Bronchial epithelial cell (primary cell): ENCODE data around the gene PIK3R6. TPM values are rescaled to one million over a fixed set of nuclear protein-coding genes. Genes with fewer than 3 reads are reported as not detected.

Experiments used
- DNase-seq: peaks from one replicate; pipeline ENCODE4 v3.0.0-alpha.2; 2010; ENCODE audit warnings: low read depth
- FAIRE-seq: peaks from 2 replicates; lab custom pipeline; 2011; peaks lifted over from hg19 to GRCh38; lab: Jason Lieb, UNC
- H3K27me3 ChIP-seq: 2 replicates; pipeline ENCODE4 v1.5.1; 2011; ENCODE audit warnings: low read length; ENCODE audit not compliant: control insufficient read depth, insufficient read depth
- H3K36me3 ChIP-seq: 2 replicates; pipeline ENCODE4 v1.5.1; 2011; ENCODE audit warnings: low read length; ENCODE audit not compliant: control insufficient read depth, insufficient read depth
- H3K4me3 ChIP-seq: 2 replicates; pipeline ENCODE4 v1.5.1; 2011; ENCODE audit warnings: mild to moderate bottlenecking, low read depth, low read length, control low read depth
- CTCF ChIP-seq: IDR thresholded peaks from 2 replicates; pipeline ENCODE4 v1.5.1; 2011; ENCODE audit warnings: mild to moderate bottlenecking, moderate library complexity, low read length, control low read depth, inconsistent platforms; ENCODE audit not compliant: insufficient read depth, severe bottlenecking
- total RNA-seq: library from RNA; depleted of rRNA; stranded (reverse); fragments of >200 nt; gene quantifications from 2 replicates; pipeline ENCODE4 v1.2.1, GENCODE V29; 2014

Gene PIK3R6
- total RNA-seq, 1 donor from 2014 or later: not detected

- DNase-seq (no peak), FAIRE-seq (no peak)
- no peak for TF ChIP-seq CTCF
- Histone ChIP-seq H3K27me3 (no peaks in the 10 kb centered on the region), H3K4me3 (no peak overlapping the region), H3K36me3 (no peaks in the 10 kb centered on the region)
Observed at GRCh38 chr17:8865385-8865784, 2.1 kb downstream of the PIK3R6 start.

- FAIRE-seq (peak; percentile 81), DNase-seq (peak; percentile 31)
- no peak overlapping the region for H3K4me3 ChIP-seq
- no peaks in the 10 kb centered on the region for H3K27me3 ChIP-seq
- no peaks in the 10 kb centered on the region for H3K36me3 ChIP-seq
- no peak for TF ChIP-seq CTCF
Observed at GRCh38 chr17:8862213-8863056, 5.0 kb downstream of the PIK3R6 start.

GRCh38 chr17:8861495-8862181, 5.8 kb downstream of the PIK3R6 start:
- H3K36me3 ChIP-seq: no peaks in the 10 kb centered on the region
- no peak for DNase-seq
- no peak for TF ChIP-seq CTCF
- H3K4me3 ChIP-seq: no peak overlapping the region
- no peaks in the 10 kb centered on the region for H3K27me3 ChIP-seq
- no peak for FAIRE-seq

- H3K27me3 ChIP-seq: no peaks in the 10 kb centered on the region
- FAIRE-seq (no peak), DNase-seq (no peak)
- H3K36me3 ChIP-seq: no peaks in the 10 kb centered on the region
- no peak overlapping the region for H3K4me3 ChIP-seq
- TF ChIP-seq CTCF: no peak
Observed at GRCh38 chr17:8859804-8860430, 7.6 kb downstream of the PIK3R6 start.

GRCh38 chr17:8859027-8859803, 8.3 kb downstream of the PIK3R6 start:
- no peak for FAIRE-seq
- Histone ChIP-seq H3K27me3 (no peaks in the 10 kb centered on the region), H3K4me3 (no peak overlapping the region), H3K36me3 (no peaks in the 10 kb centered on the region)
- no peak for TF ChIP-seq CTCF
- DNase-seq: peak; percentile 5
